ENCODE measurements around the gene NHS. TPM values are rescaled to one million over a fixed set of nuclear protein-coding genes. Genes with fewer than 3 reads are reported as not detected.

The NHS gene
- total RNA-seq, 1 donor from 2014 or later = 6.6 TPM

DNA sequence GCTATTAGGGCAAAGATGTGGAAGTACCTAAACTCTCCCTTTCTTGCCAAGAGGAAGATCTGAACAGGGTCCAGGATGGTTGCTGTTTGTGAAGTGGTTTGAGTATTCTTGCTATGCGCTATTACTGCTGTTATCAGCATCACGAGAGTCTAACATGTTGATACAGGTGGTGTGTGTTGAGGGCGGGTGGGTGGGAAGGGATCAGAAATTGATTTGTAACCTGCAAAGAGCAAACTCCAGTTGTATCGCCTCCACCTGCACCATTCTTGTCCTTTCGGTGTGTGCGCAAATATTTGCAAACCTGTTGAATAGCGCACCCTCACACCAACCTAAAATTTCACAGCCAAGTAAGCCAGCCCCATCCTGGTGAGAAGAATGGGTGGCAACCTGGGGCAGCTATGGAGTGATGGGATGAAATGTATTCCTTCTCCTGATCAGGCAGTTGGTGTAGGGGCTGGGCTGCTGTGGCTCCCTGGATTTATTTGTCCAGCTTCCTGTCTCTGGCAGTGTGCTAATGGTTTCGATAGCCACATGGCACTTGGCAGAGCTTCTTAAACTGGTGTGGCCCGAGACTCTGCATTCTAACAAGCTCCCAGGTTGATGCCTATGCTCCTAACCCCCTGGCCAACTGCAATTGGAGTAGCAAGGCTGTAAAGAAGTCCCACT lies 259.7 kb downstream of the NHS start:
- Mint-ChIP-seq H3K27me3 (ENCODE audit: low read depth, unreplicated experiment) (no peaks in the 10 kb centered on the region), H3K27ac (ENCODE audit: unreplicated experiment) (no peak overlapping the region), H3K4me1 (ENCODE audit: low read depth, unreplicated experiment) (peaks cover 12% of the 10 kb centered on the region), H3K9me3 (ENCODE audit: unreplicated experiment) (no peaks in the 10 kb centered on the region), H3K36me3 (ENCODE audit: low read depth, unreplicated experiment) (no peaks in the 10 kb centered on the region), H3K4me3 (ENCODE audit: unreplicated experiment) (no peak overlapping the region)
- Histone ChIP-seq H2AFZ (ENCODE audit: low read depth, low read length) (no peak overlapping the region), H3K27me3 (ENCODE audit: insufficient read depth, low read length) (no peaks in the 10 kb centered on the region), H4K20me1 (ENCODE audit: insufficient read depth, low read length) (no peaks in the 10 kb centered on the region), H3K9me3 (ENCODE audit: insufficient read depth, low read depth, low read length) (no peaks in the 10 kb centered on the region), H3K4me1 (ENCODE audit: insufficient read depth, low read length) (peaks cover 10% of the 10 kb centered on the region), H3K36me3 (ENCODE audit: insufficient read depth, low read length) (no peaks in the 10 kb centered on the region), H3K9ac (ENCODE audit: low read length) (no peak overlapping the region), H3K4me3 (ENCODE audit: insufficient read depth, low read depth, low read length) (no peak overlapping the region), H3K79me2 (ENCODE audit: insufficient read depth, low read length) (no peaks in the 10 kb centered on the region), H3K4me2 (ENCODE audit: low read length) (peak overlapping the region; percentile 26), H3K27ac (ENCODE audit: low read depth, low read length) (no peak overlapping the region)
- TF ChIP-seq, protein P1, sequence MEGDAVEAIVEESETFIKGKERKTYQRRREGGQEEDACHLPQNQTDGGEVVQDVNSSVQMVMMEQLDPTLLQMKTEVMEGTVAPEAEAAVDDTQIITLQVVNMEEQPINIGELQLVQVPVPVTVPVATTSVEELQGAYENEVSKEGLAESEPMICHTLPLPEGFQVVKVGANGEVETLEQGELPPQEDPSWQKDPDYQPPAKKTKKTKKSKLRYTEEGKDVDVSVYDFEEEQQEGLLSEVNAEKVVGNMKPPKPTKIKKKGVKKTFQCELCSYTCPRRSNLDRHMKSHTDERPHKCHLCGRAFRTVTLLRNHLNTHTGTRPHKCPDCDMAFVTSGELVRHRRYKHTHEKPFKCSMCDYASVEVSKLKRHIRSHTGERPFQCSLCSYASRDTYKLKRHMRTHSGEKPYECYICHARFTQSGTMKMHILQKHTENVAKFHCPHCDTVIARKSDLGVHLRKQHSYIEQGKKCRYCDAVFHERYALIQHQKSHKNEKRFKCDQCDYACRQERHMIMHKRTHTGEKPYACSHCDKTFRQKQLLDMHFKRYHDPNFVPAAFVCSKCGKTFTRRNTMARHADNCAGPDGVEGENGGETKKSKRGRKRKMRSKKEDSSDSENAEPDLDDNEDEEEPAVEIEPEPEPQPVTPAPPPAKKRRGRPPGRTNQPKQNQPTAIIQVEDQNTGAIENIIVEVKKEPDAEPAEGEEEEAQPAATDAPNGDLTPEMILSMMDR (IDR thresholded peaks at IDR 0.05; ENCODE audit: insufficient read depth, low read depth, low read length) = no peak
- TF ChIP-seq EZH2 (IDR thresholded peaks at IDR 0.05; ENCODE audit: insufficient read depth, low read length) = no peak
- DNase-seq (ENCODE audit: low read depth) = no peak
- FAIRE-seq = no peak

DNA sequence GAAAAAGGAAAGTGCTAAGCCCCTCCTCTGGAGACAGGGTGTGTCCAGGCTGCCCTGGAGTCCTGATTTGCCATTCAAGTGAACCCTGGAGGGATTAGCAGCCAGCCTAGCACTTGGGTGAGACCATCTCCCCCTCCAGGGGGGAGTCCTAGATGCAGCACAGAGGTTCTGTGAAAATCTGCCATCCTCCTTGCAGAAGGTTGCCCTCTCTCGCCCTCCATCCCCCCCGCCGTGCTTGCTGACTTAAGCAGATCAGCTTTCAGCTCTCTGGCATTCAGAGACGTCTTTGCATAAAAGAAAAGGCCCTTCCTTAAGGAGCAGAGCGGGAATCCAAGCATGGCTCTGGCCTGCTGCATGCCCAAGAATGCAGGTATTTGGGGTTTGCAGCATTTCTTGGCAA lies 260.2 kb downstream of the NHS start:
- no peaks in the 10 kb centered on the region for H3K36me3 ChIP-seq (ENCODE audit: insufficient read depth, low read length)
- Mint-ChIP-seq H3K27me3 (ENCODE audit: low read depth, unreplicated experiment) (no peaks in the 10 kb centered on the region), H3K4me1 (ENCODE audit: low read depth, unreplicated experiment) (peaks cover 12% of the 10 kb centered on the region), H3K9me3 (ENCODE audit: unreplicated experiment) (no peaks in the 10 kb centered on the region), H3K4me3 (ENCODE audit: unreplicated experiment) (no peak overlapping the region), H3K36me3 (ENCODE audit: low read depth, unreplicated experiment) (no peaks in the 10 kb centered on the region), H3K27ac (ENCODE audit: unreplicated experiment) (no peak overlapping the region)
- no peaks in the 10 kb centered on the region for H3K79me2 ChIP-seq (ENCODE audit: insufficient read depth, low read length)
- H3K27me3 ChIP-seq (ENCODE audit: insufficient read depth, low read length) = no peaks in the 10 kb centered on the region
- TF ChIP-seq EZH2 (IDR thresholded peaks at IDR 0.05; ENCODE audit: insufficient read depth, low read length) = no peak
- TF ChIP-seq, protein P1 (IDR thresholded peaks at IDR 0.05; ENCODE audit: insufficient read depth, low read depth, low read length) = no peak
- H3K9me3 ChIP-seq (ENCODE audit: insufficient read depth, low read depth, low read length) = no peaks in the 10 kb centered on the region
- H3K9ac ChIP-seq (ENCODE audit: low read length) = no peak overlapping the region
- no peak overlapping the region for H2AFZ ChIP-seq (ENCODE audit: low read depth, low read length)
- FAIRE-seq = no peak
- no peak overlapping the region for H3K4me3 ChIP-seq (ENCODE audit: insufficient read depth, low read depth, low read length)
- H4K20me1 ChIP-seq (ENCODE audit: insufficient read depth, low read length) = no peaks in the 10 kb centered on the region
- H3K27ac ChIP-seq (ENCODE audit: low read depth, low read length) = no peak overlapping the region
- peak overlapping the region; percentile 26 for H3K4me2 ChIP-seq (ENCODE audit: low read length)
- peaks cover 10% of the 10 kb centered on the region for H3K4me1 ChIP-seq (ENCODE audit: insufficient read depth, low read length)
- peak; percentile 45 for DNase-seq (ENCODE audit: low read depth)

DNA sequence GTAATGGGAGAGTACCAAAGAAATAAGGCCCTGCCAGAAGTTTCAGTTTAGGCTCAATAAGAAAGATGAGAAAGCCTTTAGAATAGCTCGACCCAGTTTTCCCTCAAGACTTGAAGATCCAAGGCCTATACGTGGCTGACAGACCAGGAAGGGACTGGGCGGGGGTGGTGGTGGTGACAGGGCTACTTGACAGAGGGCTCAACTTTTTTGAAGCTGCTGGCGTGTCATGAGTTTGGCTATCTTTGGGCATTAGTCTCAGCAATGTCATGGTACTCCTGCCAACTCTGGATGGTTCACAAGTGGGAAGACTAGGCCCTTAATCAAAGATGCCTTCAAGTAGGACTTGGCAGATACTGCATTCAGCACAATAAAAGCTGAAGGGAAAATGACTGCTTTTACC lies 262.2 kb downstream of the NHS start:
- FAIRE-seq (no peak), DNase-seq (ENCODE audit: low read depth) (no peak)
- H3K4me1 Mint-ChIP-seq (ENCODE audit: low read depth, unreplicated experiment) = peaks cover 18% of the 10 kb centered on the region
- no peak overlapping the region for H3K4me3 Mint-ChIP-seq (ENCODE audit: unreplicated experiment)
- Histone ChIP-seq H3K36me3 (ENCODE audit: insufficient read depth, low read length) (no peaks in the 10 kb centered on the region), H2AFZ (ENCODE audit: low read depth, low read length) (no peak overlapping the region), H3K9ac (ENCODE audit: low read length) (no peak overlapping the region), H3K4me1 (ENCODE audit: insufficient read depth, low read length) (peaks cover 10% of the 10 kb centered on the region), H3K27ac (ENCODE audit: low read depth, low read length) (no peak overlapping the region), H3K4me3 (ENCODE audit: insufficient read depth, low read depth, low read length) (no peak overlapping the region), H3K9me3 (ENCODE audit: insufficient read depth, low read depth, low read length) (no peaks in the 10 kb centered on the region), H3K27me3 (ENCODE audit: insufficient read depth, low read length) (no peaks in the 10 kb centered on the region), H3K4me2 (ENCODE audit: low read length) (no peak overlapping the region), H3K79me2 (ENCODE audit: insufficient read depth, low read length) (no peaks in the 10 kb centered on the region), H4K20me1 (ENCODE audit: insufficient read depth, low read length) (no peaks in the 10 kb centered on the region)
- H3K27me3 Mint-ChIP-seq (ENCODE audit: low read depth, unreplicated experiment) = no peaks in the 10 kb centered on the region
- TF ChIP-seq, protein P1 (IDR thresholded peaks at IDR 0.05; ENCODE audit: insufficient read depth, low read depth, low read length) = no peak
- no peak for TF ChIP-seq EZH2 (IDR thresholded peaks at IDR 0.05; ENCODE audit: insufficient read depth, low read length)
- no peaks in the 10 kb centered on the region for H3K9me3 Mint-ChIP-seq (ENCODE audit: unreplicated experiment)
- H3K36me3 Mint-ChIP-seq (ENCODE audit: low read depth, unreplicated experiment) = no peaks in the 10 kb centered on the region
- H3K27ac Mint-ChIP-seq (ENCODE audit: unreplicated experiment) = no peak overlapping the region
